ENCODE measurements around the gene COX10.

Gene COX10

DNA sequence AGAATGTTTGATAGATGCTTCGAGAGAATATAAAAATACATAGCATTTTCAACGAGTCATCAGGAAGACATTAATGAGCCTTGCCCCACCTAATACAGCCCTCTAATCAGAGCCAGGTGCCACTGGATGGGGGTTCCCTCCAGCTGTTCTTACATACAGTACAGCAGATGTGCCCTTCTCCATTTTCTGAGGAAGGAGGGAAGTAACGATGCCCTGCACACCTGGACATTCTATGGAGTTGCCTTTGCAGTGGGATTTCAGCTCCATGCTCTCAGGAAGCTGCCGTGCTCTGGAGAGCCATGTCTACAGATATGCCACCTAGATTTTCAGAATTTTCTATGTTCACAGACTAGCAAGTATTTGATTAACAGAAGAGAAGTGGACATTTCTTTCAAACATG, 131.1 kb downstream of the COX10 start:
- Histone ChIP-seq H3K27ac (no peak overlapping the region), H3K9me3 (replicated peaks in 1 of 11) (no peaks in the 10 kb centered on the region), H3K36me3 (peaks cover 16 to 64% (median 50%) of the 10 kb centered on the region in 11 experiments; a peak in 20 of 22 replicates), H4K20me1 (peaks cover 0 to 99% (median 73%) of the 10 kb centered on the region in 11 experiments; a peak in 18 of 22 replicates), H3K4me1 (peaks cover 0 to 25% (median 12%) of the 10 kb centered on the region in 10 experiments; a peak in 13 of 20 replicates), H3K27me3 (peaks cover 0 to 29% (median 6%) of the 10 kb centered on the region in 11 experiments; a peak in 14 of 22 replicates), H3K4me3 (no peak overlapping the region), H3K9ac (no peak overlapping the region), H3K4me2 (peak overlapping the region in 1 of 11 experiments; percentile 23; a peak in 1 of 22 replicates)
- no peak for TF ChIP-seq Cebpa-rat (IDR thresholded peaks at IDR 0.05)

DNA sequence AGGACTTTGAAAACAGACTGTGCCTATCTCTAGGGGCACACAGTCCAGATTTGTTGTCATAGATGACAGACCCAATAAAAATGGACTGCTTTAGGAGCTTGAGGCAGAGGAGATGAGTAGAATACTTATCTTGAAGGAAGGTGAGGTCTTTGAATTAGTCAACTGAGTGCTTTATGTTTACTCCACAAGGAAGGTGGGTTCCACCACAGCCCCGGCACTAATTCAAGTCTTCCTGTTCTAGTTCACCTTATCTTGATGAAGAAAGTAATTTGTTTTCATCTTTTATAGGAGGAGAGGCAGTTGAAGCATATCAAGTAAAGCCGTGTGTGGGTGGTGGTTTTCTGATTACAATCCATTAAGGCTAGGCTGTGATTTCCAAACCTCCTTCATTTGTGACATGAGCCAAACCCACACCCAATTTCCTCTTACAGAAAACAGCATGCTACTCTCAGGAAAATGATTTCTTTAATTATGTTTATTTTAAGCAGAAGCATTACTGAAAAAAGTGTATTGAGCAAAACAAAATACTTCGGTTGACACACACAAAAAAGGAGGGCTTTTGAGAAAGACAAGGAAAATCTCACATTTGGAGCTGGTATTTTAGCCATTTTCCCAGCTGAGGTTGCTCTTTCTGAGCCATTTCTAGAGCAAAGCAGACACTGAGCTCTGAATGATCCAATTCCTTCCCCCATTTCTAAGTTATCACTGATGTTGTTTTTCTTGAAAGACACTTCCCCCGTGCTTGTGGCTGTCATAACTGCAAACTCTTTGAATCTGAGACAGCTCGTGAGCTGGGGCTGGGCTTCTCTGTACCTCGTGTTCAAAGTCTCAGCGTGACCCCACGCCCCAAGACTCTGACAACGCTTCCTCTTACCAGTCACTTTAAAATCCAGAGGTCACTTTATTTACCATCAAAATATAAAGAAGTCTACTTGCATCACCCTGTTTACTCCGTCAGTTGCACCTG, 132.0 kb downstream of the COX10 start:
- TF ChIP-seq Cebpa-rat (IDR thresholded peaks at IDR 0.05), result no peak
- Histone ChIP-seq H4K20me1 (peaks cover 0 to 98% (median 73%) of the 10 kb centered on the region in 11 experiments; a peak in 18 of 22 replicates), H3K36me3 (peaks cover 15 to 68% (median 53%) of the 10 kb centered on the region in 11 experiments; a peak in 20 of 22 replicates), H3K27me3 (peaks cover 0 to 19% (median under 1%) of the 10 kb centered on the region in 11 experiments; a peak in 8 of 22 replicates), H3K9me3 (replicated peaks in 1 of 11) (no peaks in the 10 kb centered on the region), H3K9ac (no peak overlapping the region), H3K27ac (no peak overlapping the region), H3K4me3 (no peak overlapping the region), H3K4me2 (peak overlapping the region in 1 of 11 experiments; percentile 23; a peak in 1 of 22 replicates), H3K4me1 (peaks cover 0 to 17% (median 5%) of the 10 kb centered on the region in 10 experiments; a peak in 13 of 20 replicates)

DNA sequence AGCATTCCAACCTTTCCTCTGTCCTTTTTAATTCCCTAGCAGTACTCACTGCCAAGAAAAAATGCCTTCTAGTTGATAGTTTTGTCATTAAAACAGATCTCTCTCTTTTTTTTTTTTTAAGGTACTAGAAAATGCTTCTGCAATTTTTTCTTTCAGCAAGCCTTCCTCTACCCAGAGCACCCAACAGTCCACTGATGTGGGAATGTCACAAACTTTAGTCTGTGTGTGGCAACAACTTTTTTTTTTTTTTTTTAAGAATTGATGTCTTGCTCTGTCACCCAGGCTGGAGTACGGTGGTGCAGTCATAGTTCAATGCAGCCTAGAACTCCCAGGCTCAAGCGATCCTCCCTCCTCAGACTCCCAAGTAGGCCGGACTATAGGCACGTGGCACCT, 132.7 kb downstream of the COX10 start:
- H3K9ac ChIP-seq, result no peak overlapping the region
- no peak overlapping the region for H3K4me3 ChIP-seq
- no peak for TF ChIP-seq Cebpa-rat (IDR thresholded peaks at IDR 0.05)
- H3K36me3 ChIP-seq, result peaks cover 22 to 68% (median 59%) of the 10 kb centered on the region in 11 experiments
- H3K9me3 ChIP-seq (replicated peaks in 1 of 11), result no peaks in the 10 kb centered on the region
- H3K4me1 ChIP-seq, result peaks cover 0 to 10% (median under 1%) of the 10 kb centered on the region in 10 experiments; a peak in 11 of 20 replicates
- no peak overlapping the region for H3K27ac ChIP-seq
- no peak overlapping the region for H3K4me2 ChIP-seq
- peaks cover 0 to 12% (median 0%) of the 10 kb centered on the region in 11 experiments; a peak in 6 of 22 replicates for H3K27me3 ChIP-seq
- H4K20me1 ChIP-seq, result peaks cover 0 to 96% (median 68%) of the 10 kb centered on the region in 11 experiments; a peak in 18 of 22 replicates

DNA sequence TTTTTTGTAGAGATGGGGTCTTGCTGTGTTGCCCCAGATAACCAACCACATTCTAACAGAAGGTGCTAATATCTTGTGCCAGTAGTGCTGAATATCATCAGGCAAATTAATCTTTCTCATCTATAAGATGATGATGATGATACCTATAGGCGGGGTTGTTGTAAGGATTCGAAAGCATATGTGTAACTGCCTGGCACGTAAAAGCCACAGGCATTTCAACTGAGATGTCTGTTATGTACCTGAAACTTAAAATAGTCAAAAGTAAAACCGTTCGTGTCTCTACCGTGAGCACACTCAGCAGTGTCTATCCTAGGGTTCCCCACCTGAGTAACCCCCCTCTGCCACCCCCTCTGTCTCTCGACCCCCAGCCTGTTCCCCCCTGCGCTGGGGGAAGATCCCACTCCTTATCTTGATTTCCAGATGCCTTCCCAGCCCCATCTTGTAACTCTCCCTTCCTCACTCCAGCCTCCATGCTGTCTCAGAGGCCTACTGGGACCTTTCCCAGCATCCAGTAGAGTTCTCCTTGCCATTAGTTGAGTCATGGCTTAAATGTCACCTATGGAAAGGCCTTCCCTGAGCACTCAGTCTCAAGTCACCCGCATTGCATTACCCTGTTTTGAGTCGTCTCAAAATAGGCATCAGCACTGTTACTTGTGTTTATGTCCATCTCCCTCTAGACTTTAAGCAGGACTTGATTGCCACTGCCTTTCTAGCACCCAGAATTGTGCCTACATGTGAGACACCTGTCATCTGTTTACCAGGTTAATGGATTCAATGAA, 133.3 kb downstream of the COX10 start:
- Histone ChIP-seq H3K27ac (no peak overlapping the region), H3K36me3 (peaks cover 27 to 72% (median 60%) of the 10 kb centered on the region in 11 experiments), H4K20me1 (peaks cover 0 to 94% (median 62%) of the 10 kb centered on the region in 11 experiments; a peak in 18 of 22 replicates), H3K27me3 (peaks cover 0 to 6% (median 0%) of the 10 kb centered on the region in 11 experiments; a peak in 4 of 22 replicates), H3K4me1 (peaks cover 0 to 4% (median 0%) of the 10 kb centered on the region in 10 experiments; a peak in 6 of 20 replicates), H3K9me3 (replicated peaks in 1 of 11) (no peaks in the 10 kb centered on the region), H3K4me3 (no peak overlapping the region), H3K4me2 (no peak overlapping the region), H3K9ac (no peak overlapping the region)
- no peak for TF ChIP-seq Cebpa-rat (IDR thresholded peaks at IDR 0.05)

DNA sequence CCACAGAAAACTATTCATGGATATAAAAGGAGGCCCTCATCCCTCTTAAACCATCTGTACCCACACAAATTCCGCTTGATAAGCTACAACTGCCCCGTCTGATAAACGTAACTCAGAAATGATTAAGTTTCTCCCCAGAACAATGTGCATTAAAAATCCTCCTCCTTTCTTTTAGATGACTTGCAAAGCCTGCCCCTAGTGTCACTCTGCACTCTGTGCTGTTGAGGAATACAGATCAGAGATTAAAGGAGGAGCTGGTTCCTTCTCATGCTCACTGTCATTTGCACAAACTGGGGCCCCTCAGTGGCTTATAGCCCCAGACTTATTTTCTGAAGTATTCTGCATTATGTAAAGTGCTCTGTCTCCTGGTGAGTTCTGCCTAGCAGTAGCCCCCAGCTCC, 134.1 kb downstream of the COX10 start:
- peaks cover 33 to 72% (median 60%) of the 10 kb centered on the region in 11 experiments for H3K36me3 ChIP-seq
- no peak overlapping the region for H3K4me3 ChIP-seq

DNA sequence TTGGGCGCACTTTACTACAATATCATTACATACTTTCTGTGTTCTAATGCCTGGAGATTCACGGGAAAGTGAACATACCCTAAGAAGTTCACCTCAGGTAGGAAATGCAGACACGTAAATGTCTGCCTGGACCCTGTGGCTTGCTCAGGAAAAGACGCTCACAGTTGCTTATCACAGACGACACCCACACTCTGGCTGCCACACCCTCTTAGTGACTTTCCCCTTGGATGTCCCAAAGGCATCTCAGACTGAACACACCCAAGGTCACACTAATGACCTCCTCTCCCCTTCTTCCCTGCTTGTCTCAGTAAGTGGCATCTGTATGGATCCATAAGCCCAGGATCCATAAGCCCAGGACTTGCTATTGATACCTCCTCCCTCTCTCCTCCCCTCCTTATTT, 134.8 kb downstream of the COX10 start:
- Histone ChIP-seq H3K27ac (no peak overlapping the region), H3K4me1 (no peaks in the 10 kb centered on the region; a peak in 2 of 20 replicates), H3K36me3 (peaks cover 29 to 74% (median 57%) of the 10 kb centered on the region in 11 experiments), H3K27me3 (no peaks in the 10 kb centered on the region), H3K4me3 (no peak overlapping the region), H3K4me2 (no peak overlapping the region), H4K20me1 (peaks cover 0 to 85% (median 51%) of the 10 kb centered on the region in 11 experiments; a peak in 17 of 22 replicates), H3K9ac (no peak overlapping the region), H3K9me3 (replicated peaks in 1 of 11) (no peaks in the 10 kb centered on the region)
- TF ChIP-seq Cebpa-rat (IDR thresholded peaks at IDR 0.05), result no peak

More for the DNA sequence above, 134.1 kb downstream of the COX10 start:
- no peaks in the 10 kb centered on the region; a peak in 2 of 20 replicates for H3K4me1 ChIP-seq
- H4K20me1 ChIP-seq, result peaks cover 0 to 90% (median 54%) of the 10 kb centered on the region in 11 experiments; a peak in 17 of 22 replicates
- H3K9me3 ChIP-seq (replicated peaks in 1 of 11), result no peaks in the 10 kb centered on the region
- no peak overlapping the region for H3K9ac ChIP-seq
- no peak for TF ChIP-seq Cebpa-rat (IDR thresholded peaks at IDR 0.05)
- no peak overlapping the region for H3K4me2 ChIP-seq
- peaks cover 0 to under 1% (median 0%) of the 10 kb centered on the region in 11 experiments; a peak in 1 of 22 replicates for H3K27me3 ChIP-seq
- no peak overlapping the region for H3K27ac ChIP-seq

DNA sequence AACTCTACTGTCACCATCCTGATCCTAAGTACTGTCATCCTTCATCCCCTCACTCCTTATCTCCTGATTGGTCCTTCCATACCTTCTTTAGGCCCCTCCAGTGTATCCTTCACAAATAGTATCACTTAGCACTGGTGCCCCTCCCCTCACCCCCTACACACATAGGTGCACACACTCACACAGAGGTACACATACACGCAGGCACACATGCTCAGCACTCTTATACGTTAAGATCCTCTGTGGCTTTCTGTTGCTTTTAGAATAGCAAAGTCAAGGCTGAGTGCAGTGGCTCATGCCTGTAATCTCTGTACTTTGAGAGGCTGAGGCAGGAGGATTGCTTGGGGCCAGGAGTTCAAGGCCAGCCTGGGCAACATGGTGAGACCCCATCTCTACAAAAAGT, 135.2 kb downstream of the COX10 start:
- Histone ChIP-seq H3K4me2 (no peak overlapping the region), H3K27me3 (no peaks in the 10 kb centered on the region), H4K20me1 (peaks cover 0 to 80% (median 48%) of the 10 kb centered on the region in 11 experiments; a peak in 17 of 22 replicates), H3K4me3 (no peak overlapping the region), H3K4me1 (no peaks in the 10 kb centered on the region; a peak in 2 of 20 replicates), H3K9ac (no peak overlapping the region), H3K27ac (no peak overlapping the region), H3K9me3 (replicated peaks in 1 of 11) (no peaks in the 10 kb centered on the region), H3K36me3 (peaks cover 30 to 74% (median 60%) of the 10 kb centered on the region in 11 experiments)
- no peak for TF ChIP-seq Cebpa-rat (IDR thresholded peaks at IDR 0.05)

DNA sequence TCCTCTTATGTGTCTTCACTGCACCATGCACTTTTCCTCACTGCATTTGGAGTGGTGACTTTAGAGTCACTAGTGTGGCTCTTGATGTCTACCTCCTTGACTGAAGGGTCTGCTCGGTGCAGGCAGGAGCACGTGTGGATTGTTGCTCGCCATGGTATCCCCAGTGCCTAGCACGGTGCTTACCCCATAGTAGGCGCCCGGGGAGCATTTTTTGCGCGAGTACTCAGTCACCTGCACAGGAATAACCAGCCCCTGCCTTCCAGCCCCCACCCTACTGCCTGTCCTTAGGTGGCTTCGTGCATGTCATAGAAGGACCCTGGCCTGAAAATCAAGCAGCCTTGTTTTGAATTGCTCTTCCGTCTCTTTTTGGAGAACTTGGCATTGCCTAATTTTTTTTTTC, 136.1 kb downstream of the COX10 start:
- no peak for TF ChIP-seq Cebpa-rat (IDR thresholded peaks at IDR 0.05)
- Histone ChIP-seq H3K9me3 (replicated peaks in 1 of 11) (peaks cover 0 to 5% (median 0%) of the 10 kb centered on the region in 11 experiments; a peak in 2 of 22 replicates), H4K20me1 (peaks cover 0 to 72% (median 40%) of the 10 kb centered on the region in 11 experiments; a peak in 17 of 22 replicates), H3K27ac (no peak overlapping the region), H3K36me3 (peaks cover 35 to 74% (median 56%) of the 10 kb centered on the region in 11 experiments), H3K4me3 (no peak overlapping the region), H3K27me3 (no peaks in the 10 kb centered on the region), H3K4me2 (no peak overlapping the region), H3K9ac (no peak overlapping the region), H3K4me1 (no peaks in the 10 kb centered on the region; a peak in 2 of 20 replicates)
